Esophagus squamous epithelium (tissue), 5 donors: ENCODE results near the gene CTTNBP2NL. TPM values are rescaled to one million over a fixed set of nuclear protein-coding genes. Genes with fewer than 3 reads are reported as not detected.

Experiments used
- DNase-seq: peaks from one replicate; lab custom pipeline; 2025; lab: John Stamatoyannopoulos, UW
- H3K27ac ChIP-seq, 4 donors: fragments of 200-600 bp; sonication (generic); one replicate each; pipeline ENCODE4 v1.5.1; 2016 to 2019; ENCODE audit warnings: mild to moderate bottlenecking in 1 of 4
- H3K27me3 ChIP-seq, 4 donors: fragments of 200-600 bp; sonication (generic); 1 replicate in 3 of 4; 2 replicates in 1 of 4; pipeline versions ENCODE4 v1.5.1 to v1.6.0; 2017 to 2021; ENCODE audit warnings: antibody characterized with exemption in 1 of 4
- H3K36me3 ChIP-seq, 3 donors: fragments of 200-600 bp; sonication (generic); one replicate each; pipeline ENCODE4 v1.5.1; 2016 to 2019
- H3K4me1 ChIP-seq, 3 donors: fragments of 200-600 bp; sonication (generic); one replicate each; pipeline ENCODE4 v1.5.1; 2017 to 2019
- H3K4me3 ChIP-seq, 4 donors: fragments of 200-600 bp; sonication (generic); 1 replicate in 3 of 4; 2 replicates in 1 of 4; pipeline ENCODE4 v1.5.1; 2016 to 2019; ENCODE audit warnings: mild to moderate bottlenecking in 2 of 4, moderate library complexity in 1 of 4
- H3K9me3 ChIP-seq, 3 donors: fragments of 200-600 bp; sonication (generic); one replicate each; pipeline ENCODE4 v1.5.1; 2016 to 2019
- CTCF ChIP-seq, 6 experiments: fragments of 450-650 bp in 4 of 6; fragments of 200-600 bp in 2 of 6; sonication (generic) in 2 of 6; IDR thresholded peaks; one replicate each; pipeline ENCODE4 v1.5.1; 2016 to 2019; ENCODE audit warnings: antibody characterized with exemption in 6 of 6, mild to moderate bottlenecking in 4 of 6, moderate library complexity in 4 of 6
- POLR2A ChIP-seq, 4 donors: fragments of 450-650 bp; IDR thresholded peaks; one replicate each; pipeline ENCODE4 v1.6.1; 2017; ENCODE audit warnings: antibody characterized with exemption in 4 of 4, mild to moderate bottlenecking in 4 of 4, moderate library complexity in 3 of 4
- WGBS, 2 donors: methylation state at CpG; one replicate each; pipeline ENCODE4 v1.1.5; 2018; 5-methylcytosine and 5-hydroxymethylcytosine counted together
- intact Hi-C: fragments of 100-400 bp; cut with DNase I; formaldehyde crosslinking; loops from one replicate; pipeline ENCODE4 v1.15.0; 2022
- total RNA-seq, 4 donors: library from RNA; depleted of rRNA; stranded (reverse); fragments of >200 nt; gene quantifications; one replicate each; pipeline ENCODE4 v1.1.0, GENCODE V29; 2016
- donor health status: DM: yes; HTN: yes; CAD: no.

The CTTNBP2NL gene
- total RNA-seq, 4 donors from 2014 or later: 19.6 to 26.3 (median 22.8) TPM

- H3K27me3 ChIP-seq: no peaks in the 10 kb centered on the region
- H3K4me3 ChIP-seq: no peak overlapping the region
- no peaks in the 10 kb centered on the region for H3K9me3 ChIP-seq
- intact Hi-C loops: no loop called here
- DNase-seq: no peak
- H3K27ac ChIP-seq: no peak overlapping the region
- H3K4me1 ChIP-seq: peaks cover 0 to 24% (median 0%) of the 10 kb centered on the region in 3 donors
- no peak for TF ChIP-seq CTCF (IDR thresholded peaks at IDR 0.05)
- TF ChIP-seq POLR2A (IDR thresholded peaks at IDR 0.05): no peak
- H3K36me3 ChIP-seq: peaks cover 7 to 75% (median 16%) of the 10 kb centered on the region in 3 donors
- WGBS, 2 donors: 93 to 100% methylated on average over 1 of the region's 1 CpG
These were observed 57.9 kb downstream of the CTTNBP2NL start for GRCh38 chr1:112453876-112454275.

GRCh38 chr1:112454316-112454715, 58.3 kb downstream of the CTTNBP2NL start:
- no peak for DNase-seq
- peaks cover 5 to 73% (median 16%) of the 10 kb centered on the region in 3 donors for H3K36me3 ChIP-seq
- no peaks in the 10 kb centered on the region for H3K27me3 ChIP-seq
- TF ChIP-seq POLR2A (IDR thresholded peaks at IDR 0.05) (no peak), CTCF (IDR thresholded peaks at IDR 0.05) (no peak)
- peaks cover 0 to 26% (median 0%) of the 10 kb centered on the region in 3 donors for H3K4me1 ChIP-seq
- 74 to 80% methylated on average over 3 of the region's 3 CpGs for WGBS, 2 donors
- intact Hi-C loops: no loop called here
- no peak overlapping the region for H3K4me3 ChIP-seq
- H3K9me3 ChIP-seq: no peaks in the 10 kb centered on the region
- H3K27ac ChIP-seq: no peak overlapping the region

GRCh38 chr1:112457241-112457640, 61.2 kb downstream of the CTTNBP2NL start:
- 48 to 74% methylated on average over 2 of the region's 2 CpGs for WGBS, 2 donors
- Histone ChIP-seq H3K27me3 (no peaks in the 10 kb centered on the region), H3K36me3 (peaks cover 5 to 65% (median 16%) of the 10 kb centered on the region in 3 donors), H3K9me3 (no peaks in the 10 kb centered on the region), H3K4me3 (no peak overlapping the region), H3K4me1 (peaks cover 0 to 37% (median 15%) of the 10 kb centered on the region in 3 donors), H3K27ac (no peak overlapping the region)
- DNase-seq: no peak
- intact Hi-C loops: no loop called here
- TF ChIP-seq POLR2A (IDR thresholded peaks at IDR 0.05) (no peak), CTCF (IDR thresholded peaks at IDR 0.05) (no peak)

- no peak for DNase-seq
- TF ChIP-seq CTCF (IDR thresholded peaks at IDR 0.05): no peak
- no peak for TF ChIP-seq POLR2A (IDR thresholded peaks at IDR 0.05)
- Histone ChIP-seq H3K9me3 (no peaks in the 10 kb centered on the region), H3K27me3 (no peaks in the 10 kb centered on the region), H3K4me1 (peaks cover 0 to 44% (median 22%) of the 10 kb centered on the region in 3 donors), H3K4me3 (no peak overlapping the region), H3K36me3 (peaks cover 5 to 62% (median 16%) of the 10 kb centered on the region in 3 donors), H3K27ac (no peak overlapping the region)
- intact Hi-C loops: no loop called here
These were observed 61.9 kb downstream of the CTTNBP2NL start for GRCh38 chr1:112457955-112458354.

- intact Hi-C loops: no loop called here
- TF ChIP-seq CTCF (IDR thresholded peaks at IDR 0.05): no peak
- TF ChIP-seq POLR2A (IDR thresholded peaks at IDR 0.05): no peak
- H3K27ac ChIP-seq: no peak overlapping the region
These were observed 62.7 kb downstream of the CTTNBP2NL start for GRCh38 chr1:112458756-112459155.

More at GRCh38 chr1:112458756-112459155, 62.7 kb downstream of the CTTNBP2NL start:
- H3K36me3 ChIP-seq: peaks cover 5 to 54% (median 16%) of the 10 kb centered on the region in 3 donors
- H3K27me3 ChIP-seq: no peaks in the 10 kb centered on the region
- peaks cover 5 to 52% (median 26%) of the 10 kb centered on the region in 3 donors for H3K4me1 ChIP-seq
- H3K4me3 ChIP-seq: no peak overlapping the region
- no peaks in the 10 kb centered on the region for H3K9me3 ChIP-seq
- 77 to 82% methylated on average over 4 of the region's 4 CpGs for WGBS, 2 donors
- DNase-seq: no peak
